Measurements from ENCODE around the gene MORN1.
"Not testable (repeated sequence)": the region's sequence is repeated elsewhere in the genome, so short reads cannot be mapped to it uniquely, and the experiment has no call there.

The MORN1 gene

GRCh38 chr1:2391041-2391930 is at the start of gene MORN1, which contains the start of gene RER1:
MORN1 (minus strand) TSS chr1:2391554; CDS start chr1:2391533, 21 bp downstream.
RER1 (plus strand) TSS chr1:2391841; CDS start chr1:2395791, 3,950 bp downstream.
- DNase-seq = peak; percentile 99

- DNase-seq = not testable (repeated sequence)
Measured at GRCh38 chr1:2440346-2440745, 49.0 kb upstream of the MORN1 start.

- DNase-seq = no peak
Measured at GRCh38 chr1:2439369-2439768, 48.0 kb upstream of the MORN1 start.

DNA sequence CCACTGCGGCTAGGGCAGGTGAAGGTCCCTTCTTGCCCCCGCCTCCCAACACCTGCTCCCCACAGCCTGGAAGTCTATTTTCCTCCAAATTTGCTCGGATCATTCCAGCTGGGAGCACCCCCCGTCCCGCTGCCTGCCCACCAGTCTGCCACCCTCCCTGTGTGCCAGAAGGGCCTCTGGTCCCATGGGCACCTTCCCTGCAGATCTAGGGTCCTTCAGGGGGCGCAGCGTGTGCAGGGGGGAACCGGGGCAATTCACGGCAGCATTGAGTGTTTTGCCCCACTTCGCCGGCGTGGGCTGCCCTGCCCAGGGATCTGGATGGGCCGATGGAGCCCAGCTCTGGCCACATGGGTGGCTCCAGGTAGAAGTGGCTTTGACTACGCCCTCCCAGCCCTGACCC is 47.3 kb upstream of the MORN1 start:
- DNase-seq = no peak

GRCh38 chr1:2438038-2438437 is 46.7 kb upstream of the MORN1 start:
- no peak for DNase-seq

DNA sequence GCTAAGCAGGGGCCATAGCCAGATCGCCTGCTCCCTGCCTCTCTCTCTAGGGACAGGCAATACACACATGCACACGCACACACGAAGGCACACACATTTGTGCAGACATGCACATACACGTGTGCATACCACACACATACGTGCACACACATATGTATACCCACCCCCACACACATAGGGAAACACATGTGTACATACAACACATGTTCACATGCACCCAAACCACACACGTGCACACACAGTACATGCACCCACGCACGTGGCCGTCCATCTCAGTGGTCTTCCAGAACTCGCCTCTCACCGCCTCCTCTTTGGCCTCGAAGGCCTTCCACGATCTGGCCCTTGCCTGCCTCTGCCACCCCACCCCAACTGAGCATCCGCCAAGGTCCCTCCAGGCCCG is 46.3 kb upstream of the MORN1 start:
- DNase-seq = no peak

DNA sequence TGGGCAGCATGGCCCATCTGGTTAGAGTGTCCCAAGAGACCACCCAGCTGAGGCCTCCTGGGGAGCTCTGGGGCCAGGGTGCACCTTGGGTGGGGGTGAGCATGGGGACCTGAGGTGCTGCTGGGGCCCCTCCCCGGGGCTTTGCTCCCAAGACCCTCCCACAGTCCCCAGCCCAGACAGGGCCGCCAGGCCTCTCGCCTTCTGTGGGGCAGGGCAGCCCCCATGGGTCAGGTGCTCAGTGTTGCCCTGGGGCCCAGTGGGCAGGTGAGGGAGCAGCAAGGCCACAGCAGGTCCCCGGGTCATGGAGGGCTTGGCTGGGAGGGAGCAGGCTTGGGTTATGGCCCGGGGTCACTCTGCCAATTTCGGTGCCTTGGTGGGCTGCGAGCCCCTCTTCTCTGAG is 45.5 kb upstream of the MORN1 start:
- no peak for DNase-seq

DNA sequence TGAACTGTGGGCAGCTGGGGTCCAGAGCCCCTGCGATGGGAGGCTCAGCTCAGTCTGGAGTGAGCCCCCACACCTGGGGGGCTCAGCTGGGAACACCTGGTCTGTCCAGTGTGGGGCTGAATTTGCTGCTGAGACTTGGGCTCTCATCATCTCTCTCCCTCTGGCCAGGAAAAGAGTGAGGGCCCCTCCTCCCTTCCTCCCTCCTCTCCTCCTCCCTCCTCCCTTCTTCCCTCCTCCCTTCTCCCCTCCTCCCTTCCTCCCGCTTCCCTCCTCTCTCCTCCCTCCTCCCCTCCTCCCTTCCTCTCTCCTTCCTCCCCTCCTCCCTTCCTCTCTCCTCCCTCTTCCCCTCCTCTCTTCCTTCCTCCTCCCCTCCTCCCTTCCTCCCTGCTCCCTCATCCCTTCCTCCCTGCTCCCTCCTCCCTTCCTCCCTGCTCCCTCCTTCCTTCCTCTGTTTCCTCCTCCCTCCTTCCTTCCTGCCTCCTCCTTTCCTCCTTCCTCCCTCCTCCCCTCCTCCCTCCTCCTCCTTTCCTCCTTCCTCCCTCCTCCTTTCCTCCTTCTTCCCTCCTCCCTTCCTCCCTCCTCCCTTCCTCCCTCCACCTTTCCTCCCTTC is 44.5 kb upstream of the MORN1 start:
- DNase-seq = no peak

DNA sequence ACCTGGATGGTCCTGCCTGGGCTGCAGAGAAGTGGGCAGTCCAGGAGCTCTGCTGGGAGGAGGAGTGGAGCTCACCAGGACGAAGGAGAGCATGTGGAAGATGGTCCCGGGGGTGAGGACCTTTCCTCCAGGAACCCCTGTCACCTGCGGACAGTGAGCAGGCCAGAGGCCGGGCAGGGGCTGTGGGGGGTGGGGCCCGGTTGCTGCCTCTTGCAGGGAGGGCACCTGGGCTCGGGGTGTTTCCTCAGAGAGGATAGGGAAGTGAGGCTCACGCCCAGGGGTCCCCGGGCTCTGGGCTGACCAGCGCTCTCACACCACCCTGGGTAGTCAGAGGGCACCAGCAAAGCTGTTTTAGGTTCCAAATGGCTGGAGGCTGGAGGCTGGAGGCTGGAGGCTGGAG is 43.7 kb upstream of the MORN1 start:
- no peak for DNase-seq

GRCh38 chr1:2433936-2434655 is 42.7 kb upstream of the MORN1 start:
- DNase-seq = no peak

GRCh38 chr1:2433196-2433595 is 41.8 kb upstream of the MORN1 start:
- no peak for DNase-seq

- DNase-seq = no peak
Measured at GRCh38 chr1:2432441-2432844, 41.1 kb upstream of the MORN1 start.

DNA sequence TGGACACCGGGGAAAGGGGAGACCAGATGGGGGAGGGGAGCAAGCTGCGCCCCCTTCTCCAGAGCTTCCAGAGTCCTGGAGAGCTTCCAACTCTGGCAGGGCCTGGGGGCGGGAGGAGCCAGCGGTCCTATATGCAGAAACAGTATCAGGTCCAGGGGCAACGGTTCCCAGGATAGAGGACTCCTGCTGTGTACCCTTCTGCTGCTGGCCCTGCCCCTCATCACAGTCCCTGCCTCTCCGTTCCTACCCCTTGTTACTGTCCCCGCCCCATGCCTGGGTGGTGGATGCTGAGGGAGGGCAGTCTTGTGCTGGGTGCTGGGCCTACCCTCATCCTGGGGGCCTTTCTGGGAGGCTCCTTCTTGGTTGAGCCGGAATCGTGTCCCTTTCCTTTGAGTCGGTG is 40.2 kb upstream of the MORN1 start:
- DNase-seq = no peak

GRCh38 chr1:2431103-2431502 is 39.7 kb upstream of the MORN1 start:
- DNase-seq = no peak

DNA sequence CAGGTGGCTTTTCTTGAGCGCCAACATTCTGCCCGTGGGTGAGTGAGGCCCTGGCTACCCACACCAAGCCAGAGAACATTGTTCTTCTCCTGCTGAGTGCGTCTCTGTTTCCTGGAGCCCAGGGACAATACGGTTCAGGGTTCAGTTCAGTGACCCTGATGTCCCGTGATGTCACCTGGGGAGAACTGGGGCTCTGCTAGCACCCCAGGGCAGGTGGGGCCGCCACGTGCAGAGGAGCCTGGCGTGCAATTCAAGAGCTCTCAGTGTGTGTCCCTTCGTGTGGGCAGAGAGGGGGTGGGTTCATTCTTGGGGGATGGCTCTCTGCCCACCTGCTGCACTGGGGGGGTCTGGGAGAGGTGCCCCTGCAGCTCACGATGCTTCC is 39.2 kb upstream of the MORN1 start:
- DNase-seq = no peak

GRCh38 chr1:2429780-2430591 is 38.6 kb upstream of the MORN1 start:
- DNase-seq = no peak

DNA sequence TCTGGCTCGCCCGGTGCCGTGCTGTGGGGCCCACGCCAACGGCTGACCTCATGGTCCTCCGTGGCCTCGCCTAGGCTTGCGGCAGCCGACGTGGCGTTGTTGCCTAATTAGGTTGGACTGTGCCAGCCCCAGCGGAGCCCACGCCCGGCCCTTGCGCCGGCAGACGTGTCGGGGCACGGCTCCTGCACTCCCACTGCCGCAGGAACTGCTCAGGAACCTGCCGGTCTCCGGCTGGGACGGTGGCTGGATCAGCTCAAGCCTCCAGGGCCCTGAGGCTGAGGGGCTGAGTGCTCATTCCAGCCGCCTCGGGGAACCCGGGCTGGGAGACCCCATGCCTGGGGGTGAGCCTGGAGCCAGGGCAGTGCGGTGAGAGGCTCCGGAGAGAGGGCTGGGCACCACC is 37.1 kb upstream of the MORN1 start:
- DNase-seq = no peak

GRCh38 chr1:2427976-2428375 is 36.6 kb upstream of the MORN1 start:
- no peak for DNase-seq

- DNase-seq = no peak
Measured at GRCh38 chr1:2427051-2427450, 35.7 kb upstream of the MORN1 start.

DNA sequence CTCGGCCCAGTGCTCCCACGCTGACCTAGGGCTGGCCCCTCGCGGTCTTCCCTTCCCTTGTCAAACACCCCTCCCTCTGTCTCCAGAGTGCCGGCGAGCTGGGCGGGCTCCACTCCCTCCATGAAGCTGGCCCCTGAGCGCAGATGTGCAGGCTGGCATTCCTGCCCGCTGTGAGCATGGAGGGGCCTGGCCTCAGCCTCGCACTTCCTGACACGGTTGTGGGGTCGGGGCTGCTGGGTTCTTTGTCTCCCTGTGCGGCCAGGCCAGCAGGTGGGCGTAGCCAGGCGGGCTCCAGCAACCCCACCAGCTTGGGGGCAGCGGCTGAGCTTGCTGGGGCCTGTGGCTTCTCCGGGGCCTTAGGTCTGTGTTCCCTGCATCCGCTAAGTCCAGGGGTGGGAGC is 35.2 kb upstream of the MORN1 start:
- no peak for DNase-seq

- no peak for DNase-seq
Measured at GRCh38 chr1:2425892-2426291, 34.5 kb upstream of the MORN1 start.

DNA sequence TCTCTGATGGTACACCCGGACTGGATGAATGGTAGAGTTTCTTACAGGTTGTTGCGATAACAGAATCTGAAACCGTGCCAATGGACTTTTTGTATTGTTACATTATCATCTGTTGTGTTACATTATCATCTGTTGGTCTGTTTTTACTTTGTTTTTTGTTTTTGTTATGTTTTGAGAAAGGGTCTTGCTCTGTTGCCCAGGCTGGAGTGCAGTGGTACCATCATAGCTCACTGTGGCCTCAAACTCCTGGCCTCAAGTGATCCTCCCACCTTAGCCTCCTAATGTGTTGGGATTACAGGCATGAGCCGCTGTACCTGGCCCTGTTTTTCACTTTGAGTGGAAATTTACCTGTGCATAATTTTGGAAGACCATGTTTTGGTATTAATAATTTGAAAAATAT is 31.2 kb upstream of the MORN1 start:
- no peak for DNase-seq

- DNase-seq = no peak
Measured at GRCh38 chr1:2419416-2419815, 28.1 kb upstream of the MORN1 start.

All from CD4-positive, alpha-beta T cell treated with Interferon gamma for 1 hour (primary cell).